Smooth muscle cell (in vitro differentiated cells): Measurements from ENCODE around the gene CNTNAP2. TPM values are rescaled to one million over a fixed set of nuclear protein-coding genes. Genes with fewer than 3 reads are reported as not detected.

Source experiments
- DNase-seq: peaks from one replicate; lab custom pipeline; 2025; ENCODE audit not compliant: unreplicated experiment; lab: John Stamatoyannopoulos, UW
- H2AFZ ChIP-seq: fragments of 200-600 bp; sonication (generic); 2 replicates; pipeline ENCODE4 v1.6.0; 2016; ENCODE audit warnings: antibody characterized with exemption, low read depth, mild to moderate bottlenecking
- H3F3A ChIP-seq: fragments of 200-600 bp; sonication (generic); 2 replicates; pipeline ENCODE4 v1.6.0; 2017; ENCODE audit warnings: antibody characterized with exemption, low read depth
- H3K27ac ChIP-seq: fragments of 200-600 bp; sonication (generic); 2 replicates; pipeline ENCODE4 v1.5.1; 2016; ENCODE audit warnings: low read depth, mild to moderate bottlenecking
- H3K27me3 ChIP-seq: fragments of 200-600 bp; sonication (generic); 2 replicates; pipeline ENCODE4 v1.6.1; 2016; ENCODE audit warnings: low read depth, mild to moderate bottlenecking
- H3K36me3 ChIP-seq: fragments of 200-600 bp; sonication (generic); 2 replicates; pipeline ENCODE4 v1.5.1; 2016; ENCODE audit warnings: low read depth
- H3K4me1 ChIP-seq: fragments of 200-600 bp; sonication (generic); 2 replicates; pipeline ENCODE4 v1.5.1; 2016; ENCODE audit warnings: low read depth
- H3K4me2 ChIP-seq: fragments of 200-600 bp; sonication (generic); 2 replicates; pipeline ENCODE4 v1.6.0; 2016; ENCODE audit warnings: mild to moderate bottlenecking
- H3K4me3 ChIP-seq: fragments of 200-600 bp; sonication (generic); 2 replicates; pipeline ENCODE4 v1.5.1; 2016; ENCODE audit warnings: mild to moderate bottlenecking
- H3K79me2 ChIP-seq: fragments of 200-600 bp; sonication (generic); 2 replicates; pipeline ENCODE4 v1.6.0; 2016; ENCODE audit warnings: low read depth, mild to moderate bottlenecking
- H3K9ac ChIP-seq: fragments of 200-600 bp; sonication (generic); 2 replicates; pipeline ENCODE4 v1.6.0; 2016; ENCODE audit warnings: low read depth
- H3K9me3 ChIP-seq: fragments of 200-600 bp; sonication (generic); replicated peaks from 2 replicates; pipeline ENCODE4 v1.5.1; 2016; ENCODE audit warnings: low read depth
- H4K20me1 ChIP-seq: fragments of 200-600 bp; sonication (generic); 2 replicates; pipeline ENCODE4 v1.6.0; 2016; ENCODE audit warnings: low read depth
- WGBS: methylation state at CpG from one replicate; pipeline ENCODE4 v1.1.7; 2016; ENCODE audit warnings: low lambda C conversion rate; 5-methylcytosine and 5-hydroxymethylcytosine counted together
- polyA plus RNA-seq: library from polyadenylated mRNA; unstranded; fragments of >200 nt; fragmentation: Nextera tagmentation; extraction: Ambion mirVana; gene quantifications from 2 replicates; pipeline ENCODE4 v1.2.1, GENCODE V29; 2016
- total RNA-seq: library from RNA; depleted of rRNA; stranded (reverse); fragments of >200 nt; gene quantifications from 2 replicates; pipeline ENCODE4 v1.2.3, GENCODE V29; 2014
- TF ChIP-seq, protein P1 (sequence below): fragments of 200-600 bp; sonication (generic); IDR thresholded peaks from 2 replicates; pipeline ENCODE4 v1.5.1; 2017; ENCODE audit warnings: borderline replicate concordance, mild to moderate bottlenecking, antibody characterized with exemption; ENCODE audit not compliant: insufficient read depth, poor library complexity, severe bottlenecking

The CNTNAP2 gene
- total and polyA plus RNA-seq, 2 experiments from 2014 or later: 1.7 to 9.0 TPM

DNA sequence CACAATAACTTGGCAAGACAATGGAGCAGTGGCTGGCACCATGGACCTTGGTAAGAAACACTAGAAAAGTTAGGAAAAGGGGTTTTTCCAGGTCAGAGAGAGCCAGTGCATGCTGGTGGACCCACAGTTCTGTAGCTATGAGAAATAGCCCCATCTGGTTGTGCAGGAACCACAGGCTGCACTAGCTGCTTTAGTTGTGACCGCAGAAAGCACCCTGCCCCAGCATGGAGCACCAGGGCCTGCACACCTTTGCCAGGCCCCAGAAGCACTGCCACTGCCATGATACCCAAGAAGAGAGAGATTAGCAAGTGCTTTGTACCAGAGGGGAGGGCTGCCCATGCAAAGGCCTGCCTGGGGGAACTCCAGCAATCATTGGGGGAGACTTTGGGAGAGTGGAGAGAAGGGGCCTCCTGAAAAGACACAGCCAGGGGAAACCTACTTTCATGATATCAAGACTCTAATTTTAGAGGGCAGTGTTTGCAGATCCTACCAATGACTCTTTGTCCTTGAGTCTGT lies 2217.9 kb downstream of the CNTNAP2 start:
- Histone ChIP-seq H3K27ac (peak overlapping the region; percentile 85), H3K36me3 (no peaks in the 10 kb centered on the region), H3K27me3 (no peaks in the 10 kb centered on the region), H3K79me2 (no peaks in the 10 kb centered on the region), H2AFZ (no peak overlapping the region), H3K9ac (peak overlapping the region; percentile 56), H4K20me1 (no peaks in the 10 kb centered on the region), H3K4me1 (peaks cover 45% of the 10 kb centered on the region), H3K4me2 (no peak overlapping the region), H3F3A (peaks cover 3% of the 10 kb centered on the region), H3K4me3 (no peak overlapping the region), H3K9me3 (no peaks in the 10 kb centered on the region)
- TF ChIP-seq, protein P1, sequence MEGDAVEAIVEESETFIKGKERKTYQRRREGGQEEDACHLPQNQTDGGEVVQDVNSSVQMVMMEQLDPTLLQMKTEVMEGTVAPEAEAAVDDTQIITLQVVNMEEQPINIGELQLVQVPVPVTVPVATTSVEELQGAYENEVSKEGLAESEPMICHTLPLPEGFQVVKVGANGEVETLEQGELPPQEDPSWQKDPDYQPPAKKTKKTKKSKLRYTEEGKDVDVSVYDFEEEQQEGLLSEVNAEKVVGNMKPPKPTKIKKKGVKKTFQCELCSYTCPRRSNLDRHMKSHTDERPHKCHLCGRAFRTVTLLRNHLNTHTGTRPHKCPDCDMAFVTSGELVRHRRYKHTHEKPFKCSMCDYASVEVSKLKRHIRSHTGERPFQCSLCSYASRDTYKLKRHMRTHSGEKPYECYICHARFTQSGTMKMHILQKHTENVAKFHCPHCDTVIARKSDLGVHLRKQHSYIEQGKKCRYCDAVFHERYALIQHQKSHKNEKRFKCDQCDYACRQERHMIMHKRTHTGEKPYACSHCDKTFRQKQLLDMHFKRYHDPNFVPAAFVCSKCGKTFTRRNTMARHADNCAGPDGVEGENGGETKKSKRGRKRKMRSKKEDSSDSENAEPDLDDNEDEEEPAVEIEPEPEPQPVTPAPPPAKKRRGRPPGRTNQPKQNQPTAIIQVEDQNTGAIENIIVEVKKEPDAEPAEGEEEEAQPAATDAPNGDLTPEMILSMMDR: no peak
- no peak for DNase-seq
- WGBS: 100% methylated on average over 1 of the region's 1 CpG

DNA sequence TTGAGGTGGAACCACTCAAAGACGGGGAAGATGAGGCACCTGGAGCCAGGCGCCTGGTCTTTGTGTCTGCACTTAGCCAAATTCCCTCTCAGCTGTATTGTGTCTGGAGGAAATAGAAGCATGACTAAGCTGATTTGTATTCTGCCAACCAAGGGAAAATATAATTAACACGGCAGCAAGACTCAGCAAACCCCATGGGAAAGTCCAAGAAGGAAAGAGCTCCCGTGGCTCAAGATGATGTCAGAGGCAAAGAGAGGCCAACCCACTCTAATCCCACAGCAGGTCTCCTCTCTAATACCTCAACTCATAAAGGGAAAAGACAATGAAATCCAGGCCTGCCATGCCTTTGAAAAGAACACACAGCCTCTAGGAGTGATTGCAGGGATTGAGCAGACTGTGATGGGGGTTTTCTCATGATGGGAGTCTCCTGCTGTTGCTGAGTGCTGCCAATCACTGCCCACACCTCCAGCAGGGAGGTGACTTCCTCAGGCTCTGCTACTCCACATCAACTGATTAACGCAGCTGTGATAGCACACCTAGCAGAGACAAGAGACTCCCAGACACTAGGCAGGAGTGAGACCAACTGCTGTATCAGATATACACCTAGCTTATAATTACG lies 2218.5 kb downstream of the CNTNAP2 start:
- no peaks in the 10 kb centered on the region for H3K9me3 ChIP-seq
- no peak overlapping the region for H2AFZ ChIP-seq
- no peak for DNase-seq

DNA sequence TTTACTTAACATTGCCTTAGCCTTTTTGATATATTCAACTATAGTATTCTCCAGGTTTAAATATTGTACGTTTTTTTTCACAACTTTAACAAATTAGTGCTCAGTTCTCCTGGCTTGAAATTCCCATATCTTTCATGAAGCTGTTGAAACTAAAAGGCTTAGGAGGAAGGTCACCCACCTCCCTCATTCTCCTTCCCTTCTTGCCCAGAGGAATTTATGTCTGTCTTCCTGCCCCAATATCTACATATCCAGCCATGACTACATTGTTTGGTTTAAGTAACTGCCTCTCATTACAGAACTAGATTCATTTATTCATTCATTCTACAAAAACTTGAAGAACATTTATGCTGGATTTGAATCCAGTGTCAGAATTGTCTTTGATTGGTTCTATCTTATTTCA lies 2219.2 kb downstream of the CNTNAP2 start:
- Histone ChIP-seq H3K9me3 (no peaks in the 10 kb centered on the region), H3K9ac (peak overlapping the region; percentile 68), H3K36me3 (no peaks in the 10 kb centered on the region), H3F3A (peaks cover 3% of the 10 kb centered on the region), H3K27ac (peak overlapping the region; percentile 85), H3K4me2 (peak overlapping the region; percentile 49), H2AFZ (no peak overlapping the region), H4K20me1 (no peaks in the 10 kb centered on the region), H3K4me3 (no peak overlapping the region), H3K27me3 (no peaks in the 10 kb centered on the region), H3K79me2 (no peaks in the 10 kb centered on the region), H3K4me1 (peaks cover 46% of the 10 kb centered on the region)
- no peak for DNase-seq
- TF ChIP-seq, protein P1: no peak
- WGBS: 13% methylated on average over 1 of the region's 1 CpG

More for the DNA sequence above, 2218.5 kb downstream of the CNTNAP2 start:
- Histone ChIP-seq H3F3A (peaks cover 3% of the 10 kb centered on the region), H3K4me2 (peak overlapping the region; percentile 49), H3K27ac (peak overlapping the region; percentile 85), H3K79me2 (no peaks in the 10 kb centered on the region), H3K4me1 (peaks cover 45% of the 10 kb centered on the region), H3K27me3 (no peaks in the 10 kb centered on the region), H4K20me1 (no peaks in the 10 kb centered on the region), H3K4me3 (no peak overlapping the region), H3K36me3 (no peaks in the 10 kb centered on the region), H3K9ac (peak overlapping the region; percentile 68)
- WGBS: 22% methylated on average over 6 of the region's 6 CpGs
- TF ChIP-seq, protein P1: no peak

DNA sequence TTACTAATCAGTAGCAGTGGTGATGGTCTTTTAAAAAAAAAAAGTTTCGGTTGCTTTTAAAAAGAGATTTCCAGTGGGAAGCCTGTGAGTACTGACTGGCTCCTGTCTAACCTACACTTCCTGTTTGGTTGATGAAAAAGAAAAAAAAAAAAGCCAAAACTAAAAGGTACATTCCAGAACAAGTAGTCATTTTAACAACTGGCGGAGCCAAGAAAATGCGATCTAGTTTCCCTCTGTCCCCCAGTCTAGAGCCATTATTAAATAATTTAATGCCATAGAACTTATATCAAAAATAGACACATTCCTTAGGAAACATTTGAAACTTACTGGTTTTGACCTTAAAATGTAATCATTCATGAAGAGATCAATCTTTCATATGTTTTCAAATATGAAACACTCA lies 2219.8 kb downstream of the CNTNAP2 start:
- no peak for DNase-seq
- WGBS: 51% methylated on average over 3 of the region's 3 CpGs
- Histone ChIP-seq H3K79me2 (no peaks in the 10 kb centered on the region), H3K9ac (peak overlapping the region; percentile 3), H4K20me1 (no peaks in the 10 kb centered on the region), H3K27me3 (no peaks in the 10 kb centered on the region), H2AFZ (no peak overlapping the region), H3K9me3 (no peaks in the 10 kb centered on the region), H3K4me2 (peak overlapping the region; percentile 49), H3K36me3 (no peaks in the 10 kb centered on the region), H3K4me3 (no peak overlapping the region), H3F3A (peaks cover 3% of the 10 kb centered on the region), H3K4me1 (peaks cover 52% of the 10 kb centered on the region), H3K27ac (peak overlapping the region; percentile 85)
- TF ChIP-seq, protein P1: no peak
